Measurements from ENCODE around the gene SRP68.

GRCh38 chr17:76048025-76048605, 24.2 kb downstream of the SRP68 start:
- TF ChIP-seq CTCF (IDR thresholded peaks at IDR 0.05) (no peak), POLR2A (IDR thresholded peaks at IDR 0.05) (no peak)

Measured in Peyer's patch (tissue), 4 donors.